HEK293 (cell line): ENCODE results near the gene FALEC.

Experiments
- CTCF ChIA-PET: fragments of 350-600 bp; formaldehyde crosslinking; extraction: SDS; loops from one replicate; lab custom pipeline; 2021; ENCODE audit warnings: antibody characterized with exemption; lab: Yijun Ruan, JAX
- POLR2A ChIA-PET: fragments of 300-600 bp; formaldehyde crosslinking; extraction: SDS; loops from one replicate; lab custom pipeline; 2020; ENCODE audit warnings: antibody characterized with exemption, inconsistent platforms; lab: Yijun Ruan, JAX
- H3K27ac ChIP-seq: fragments of 200-500 bp; sonication (Bioruptor generic); 2 replicates; pipeline ENCODE4 v1.5.1; 2014; ENCODE audit warnings: low read depth, low read length, control low read depth, inconsistent platforms; ENCODE audit errors: extremely low read depth
- H3K36me3 ChIP-seq, 2 experiments: fragments of 200-500 bp in 1 of 2; sonication (Bioruptor generic) in 1 of 2; 1 replicate in 1 of 2; 2 replicates in 1 of 2; pipeline ENCODE4 v1.5.1; 2014 to 2017; ENCODE audit warnings: inconsistent platforms in 2 of 2, low read length in 2 of 2; ENCODE audit not compliant: control insufficient read depth in 2 of 2, insufficient read depth in 1 of 2
- H3K4me1 ChIP-seq: fragments of 200-500 bp; sonication (Bioruptor generic); 2 replicates; pipeline ENCODE4 v1.5.1; 2014; ENCODE audit warnings: mild to moderate bottlenecking, low read length, inconsistent platforms; ENCODE audit not compliant: control insufficient read depth, insufficient read depth
- H3K4me3 ChIP-seq: 2 replicates; pipeline ENCODE4 v1.5.1; 2011; ENCODE audit warnings: low read depth, mild to moderate bottlenecking, control low read depth, low read length, moderate library complexity
- H3K9me3 ChIP-seq: fragments of 200-500 bp; sonication (Bioruptor generic); 2 replicates; pipeline ENCODE4 v1.5.1; 2014; ENCODE audit warnings: low read depth, low read length, inconsistent platforms; ENCODE audit not compliant: control insufficient read depth, insufficient read depth
- HIC1 ChIP-seq: fragments of 450-650 bp; formaldehyde crosslinking; IDR thresholded peaks from 2 replicates; pipeline ENCODE4 v1.5.1; 2016; ENCODE audit warnings: missing biosample characterization, missing genetic modification characterization
- PRDM10 ChIP-seq: fragments of 450-650 bp; formaldehyde crosslinking; IDR thresholded peaks from 2 replicates; pipeline ENCODE4 v1.5.1; 2016; ENCODE audit warnings: missing biosample characterization, missing genetic modification characterization
- TRIM28 ChIP-seq: IDR thresholded peaks from 2 replicates; pipeline ENCODE4 v1.6.1; 2011; ENCODE audit warnings: low read length, control low read depth, borderline replicate concordance
- TSHZ1 ChIP-seq: fragments of 450-650 bp; formaldehyde crosslinking; IDR thresholded peaks from 2 replicates; pipeline ENCODE4 v1.5.1; 2016; ENCODE audit warnings: missing biosample characterization, missing genetic modification characterization, borderline replicate concordance
- ZBTB48 ChIP-seq: fragments of 450-650 bp; formaldehyde crosslinking; IDR thresholded peaks from 2 replicates; pipeline ENCODE4 v1.5.1; 2016; ENCODE audit warnings: missing biosample characterization, missing genetic modification characterization
- ZFP3 ChIP-seq: fragments of 450-650 bp; formaldehyde crosslinking; IDR thresholded peaks from 2 replicates; pipeline ENCODE4 v1.5.1; 2016; ENCODE audit warnings: low read depth, missing biosample characterization, missing genetic modification characterization
- ZNF169 ChIP-seq: fragments of 450-650 bp; formaldehyde crosslinking; IDR thresholded peaks from 2 replicates; pipeline ENCODE4 v1.5.1; 2016; ENCODE audit warnings: missing biosample characterization, missing genetic modification characterization
- ZNF248 ChIP-seq: fragments of 450-650 bp; formaldehyde crosslinking; IDR thresholded peaks from 2 replicates; pipeline ENCODE4 v1.5.1; 2017; ENCODE audit warnings: missing biosample characterization, missing genetic modification characterization
- ZNF350 ChIP-seq: fragments of 450-650 bp; formaldehyde crosslinking; IDR thresholded peaks from 2 replicates; pipeline ENCODE4 v1.5.0; 2017; ENCODE audit warnings: missing biosample characterization, mild to moderate bottlenecking, missing genetic modification characterization
- ZNF426 ChIP-seq: fragments of 450-650 bp; formaldehyde crosslinking; IDR thresholded peaks from 2 replicates; pipeline ENCODE4 v1.5.1; 2017; ENCODE audit warnings: missing biosample characterization, missing genetic modification characterization, mild to moderate bottlenecking, inconsistent platforms, moderate library complexity
- ZNF510 ChIP-seq: fragments of 450-650 bp; formaldehyde crosslinking; IDR thresholded peaks from 2 replicates; pipeline ENCODE4 v1.5.1; 2018; ENCODE audit warnings: mild to moderate bottlenecking, missing genetic modification characterization, missing biosample characterization; ENCODE audit not compliant: insufficient replicate concordance
- ZNF610 ChIP-seq: fragments of 450-650 bp; formaldehyde crosslinking; IDR thresholded peaks from 2 replicates; pipeline ENCODE4 v1.5.1; 2016; ENCODE audit warnings: missing biosample characterization, missing genetic modification characterization, borderline replicate concordance
- ZNF623 ChIP-seq: fragments of 450-650 bp; formaldehyde crosslinking; IDR thresholded peaks from 2 replicates; pipeline ENCODE4 v1.5.1; 2016; ENCODE audit warnings: missing biosample characterization, missing genetic modification characterization
- ZNF629 ChIP-seq: fragments of 450-650 bp; formaldehyde crosslinking; IDR thresholded peaks from 2 replicates; pipeline ENCODE4 v1.5.1; 2017; ENCODE audit warnings: missing biosample characterization, missing genetic modification characterization
- ZNF664 ChIP-seq: fragments of 450-650 bp; formaldehyde crosslinking; IDR thresholded peaks from 2 replicates; pipeline ENCODE4 v1.5.1; 2016; ENCODE audit warnings: missing biosample characterization, missing genetic modification characterization

The FALEC gene

GRCh38 chr1:150516616-150517015 lies 1.1 kb downstream of the FALEC start (continued):
- TF ChIP-seq HIC1 (tag by site-specific recombination), result no peak
- no peak for TF ChIP-seq TRIM28
- no peak for TF ChIP-seq ZNF510 (tag by site-specific recombination)
- TF ChIP-seq, all 188 proteins: peak for 2

- CTCF ChIA-PET, result interaction anchor here (6.6 kb wide), 1 partner anchor 12 kb away, joined by 50 read pairs; no protein-coding TSS in a partner anchor
- Histone ChIP-seq H3K27ac (no peak overlapping the region), H3K36me3 (no peaks in the 10 kb centered on the region; a peak in 1 of 3 replicates), H3K4me3 (no peak overlapping the region), H3K9me3 (no peaks in the 10 kb centered on the region), H3K4me1 (no peaks in the 10 kb centered on the region)
- TF ChIP-seq ZNF169 (tag by site-specific recombination) (no peak), TSHZ1 (tag by site-specific recombination) (no peak), ZNF664 (tag by site-specific recombination) (no peak), ZNF426 (tag by site-specific recombination) (no peak)
- POLR2A ChIA-PET, result interaction anchor here (0.6 kb wide), 1 partner anchor 55 kb away, joined by 5 read pairs; no protein-coding TSS in a partner anchor
Measured at GRCh38 chr1:150521196-150521968, 5.8 kb downstream of the FALEC start.

GRCh38 chr1:150525348-150525747 lies 9.8 kb downstream of the FALEC start:
- TF ChIP-seq ZNF248 (tag by site-specific recombination) (no peak), ZBTB48 (tag by site-specific recombination) (no peak), ZFP3 (tag by site-specific recombination) (no peak)
- no peak overlapping the region for H3K27ac ChIP-seq
- no peaks in the 10 kb centered on the region for H3K4me1 ChIP-seq
- no peak overlapping the region for H3K4me3 ChIP-seq
- H3K9me3 ChIP-seq, result no peaks in the 10 kb centered on the region
- POLR2A ChIA-PET, result no interaction called here
- CTCF ChIA-PET, result no interaction called here
- H3K36me3 ChIP-seq, result no peaks in the 10 kb centered on the region

- Histone ChIP-seq H3K36me3 (no peaks in the 10 kb centered on the region), H3K4me1 (no peaks in the 10 kb centered on the region), H3K4me3 (no peak overlapping the region), H3K27ac (no peak overlapping the region), H3K9me3 (no peaks in the 10 kb centered on the region)
- CTCF ChIA-PET, result interaction anchor here (0.6 to 1.5 kb wide), 3 partner anchors 33 to 1318 kb away, joined by 3 to 4 read pairs (median 3); no protein-coding TSS in a partner anchor
- POLR2A ChIA-PET, result no interaction called here
- TF ChIP-seq ZNF629 (tag by site-specific recombination) (no peak), ZNF350 (tag by site-specific recombination) (no peak), ZNF610 (tag by site-specific recombination) (no peak), ZNF623 (tag by site-specific recombination) (no peak), PRDM10 (tag by site-specific recombination) (no peak)
Measured at GRCh38 chr1:150528196-150528595, 12.6 kb downstream of the FALEC start.
